K562 (cell line): Measurements from ENCODE around the gene SS18. TPM values are rescaled to one million over a fixed set of nuclear protein-coding genes. Genes with fewer than 3 reads are reported as not detected.

ENCODE experiments used
- CBFA2T3 ChIP-seq: fragments of 450-650 bp; IDR thresholded peaks from 2 replicates; pipeline ENCODE4 v1.6.1; 2017
- CCNT2 ChIP-seq: IDR thresholded peaks from 2 replicates; pipeline ENCODE4 v1.6.1; 2011; ENCODE audit warnings: borderline replicate concordance, low read depth, mild to moderate bottlenecking, moderate library complexity, mixed read lengths, low read length; ENCODE audit not compliant: insufficient read length; ENCODE audit errors: extremely low read depth
- ESRRA ChIP-seq: fragments of 450-650 bp; IDR thresholded peaks from 2 replicates; pipeline ENCODE4 v1.6.1; 2014; ENCODE audit warnings: low read depth, mild to moderate bottlenecking, moderate library complexity, borderline replicate concordance
- HDAC2 ChIP-seq: fragments of 450-650 bp; IDR thresholded peaks from 2 replicates; pipeline ENCODE4 v1.6.1; 2016; ENCODE audit warnings: mild to moderate bottlenecking
- HDAC3 ChIP-seq: fragments of 450-650 bp; IDR thresholded peaks from 2 replicates; pipeline ENCODE4 v1.6.1; 2018; ENCODE audit warnings: borderline replicate concordance, mild to moderate bottlenecking, moderate library complexity; ENCODE audit not compliant: partially characterized antibody
- HLTF ChIP-seq: fragments of 450-650 bp; IDR thresholded peaks from 2 replicates; pipeline ENCODE4 v1.6.1; 2016
- JUND ChIP-seq, 2 experiments: IDR thresholded peaks; 2 replicates in 1 of 2; 3 replicates in 1 of 2; pipeline ENCODE4 v1.6.1; 2011; ENCODE audit warnings: borderline replicate concordance in 2 of 2, low read depth in 2 of 2, low read length in 2 of 2, improper control_type of control experiment in 1 of 2, missing biosample characterization in 1 of 2, missing genetic modification characterization in 1 of 2, missing genetic modification reagents in 1 of 2
- KDM5B ChIP-seq: fragments of 200-600 bp; sonication (generic); IDR thresholded peaks from 2 replicates; pipeline ENCODE4 v1.6.1; 2012; ENCODE audit warnings: low read depth, mild to moderate bottlenecking, moderate library complexity, low read length, control low read depth, inconsistent platforms; ENCODE audit not compliant: insufficient replicate concordance
- L3MBTL2 ChIP-seq: fragments of 450-650 bp; IDR thresholded peaks from 2 replicates; pipeline ENCODE4 v1.6.1; 2016; ENCODE audit warnings: mild to moderate bottlenecking, moderate library complexity
- NFATC3 ChIP-seq: fragments of 450-650 bp; IDR thresholded peaks from 2 replicates; pipeline ENCODE4 v1.6.1; 2017; ENCODE audit warnings: mild to moderate bottlenecking
- NFE2L1 ChIP-seq: fragments of 450-650 bp; IDR thresholded peaks from 2 replicates; pipeline ENCODE4 v1.6.1; 2016; ENCODE audit warnings: missing genetic modification characterization, low read depth, mild to moderate bottlenecking, missing compliant biosample characterization, moderate library complexity, borderline replicate concordance
- NR1H2 ChIP-seq: sonication (generic); formaldehyde crosslinking; IDR thresholded peaks from 2 replicates; pipeline ENCODE4 v1.4.0; 2020; ENCODE audit warnings: mild to moderate bottlenecking, missing genetic modification reagents
- PML ChIP-seq: IDR thresholded peaks from 2 replicates; pipeline ENCODE4 v1.6.1; 2012; ENCODE audit warnings: low read length, inconsistent platforms
- RCOR1 ChIP-seq, 2 experiments: IDR thresholded peaks; 2 replicates each; pipeline ENCODE4 v1.6.1; 2012; ENCODE audit warnings: low read depth in 2 of 2, low read length in 2 of 2, borderline replicate concordance in 1 of 2, improper control_type of control experiment in 1 of 2
- SIRT6 ChIP-seq: IDR thresholded peaks from one replicate; pipeline ENCODE4 v1.6.1; 2012; ENCODE audit warnings: low read depth, mild to moderate bottlenecking, control low read depth, inconsistent platforms, low read length, moderate library complexity
- TEAD1 ChIP-seq, 2 experiments: fragments of 450-650 bp in 1 of 2; sonication (generic) in 1 of 2; formaldehyde crosslinking; IDR thresholded peaks; 2 replicates each; pipeline versions ENCODE4 v1.4.0 to v1.8.0; 2020 to 2022; ENCODE audit warnings: mild to moderate bottlenecking in 2 of 2, missing genetic modification reagents in 1 of 2
- TOE1 ChIP-seq, 2 experiments: fragments of 450-650 bp in 1 of 2; sonication (generic) in 1 of 2; formaldehyde crosslinking in 1 of 2; IDR thresholded peaks; 2 replicates each; pipeline versions ENCODE4 v1.7.1 to v1.8.0; 2016 to 2022; ENCODE audit warnings: borderline replicate concordance in 2 of 2, mild to moderate bottlenecking in 2 of 2, antibody characterized with exemption in 1 of 2, inconsistent platforms in 1 of 2, low read depth in 1 of 2, missing genetic modification reagents in 1 of 2, moderate library complexity in 1 of 2
- ZNF165 ChIP-seq: fragments of 250-450 bp; sonication (Bioruptor Pico); IDR thresholded peaks from 2 replicates; pipeline ENCODE4 v1.4.0; 2020; ENCODE audit warnings: borderline replicate concordance
- ZNF232 ChIP-seq: sonication (generic); formaldehyde crosslinking; IDR thresholded peaks from 2 replicates; pipeline ENCODE4 v1.8.0; 2022; ENCODE audit warnings: mild to moderate bottlenecking, missing genetic modification reagents
- ZNF766 ChIP-seq: fragments of 200-800 bp; sonication (Bioruptor generic); conservative IDR thresholded peaks from 2 replicates; pipeline ENCODE4 v1.6.1; 2016; ENCODE audit warnings: missing genetic modification characterization, missing compliant biosample characterization
- polyA plus RNA-seq, 8 experiments: library from polyadenylated mRNA; depleted of rRNA in 4 of 8; stranded (reverse) in 5 of 8; unstranded in 3 of 8; fragments of >200 nt; fragmentation: Nextera tagmentation in 2 of 8; fragmentation: Illumina TruSeq in 1 of 8; extraction: Ambion mirVana in 2 of 8; extraction: Trizol in 1 of 8; gene quantifications; 2 replicates each; pipeline versions ENCODE4 v1.2.1 to v1.2.3, GENCODE V29; 2011 to 2014; ENCODE audit warnings: inconsistent platforms in 1 of 8, missing spikeins in 1 of 8
- total RNA-seq, 7 experiments: library from RNA; depleted of rRNA in 6 of 7; stranded (reverse); fragments of >200 nt in 6 of 7; fragmentation: Illumina TruSeq in 2 of 7; extraction: Trizol in 2 of 7; gene quantifications; 2 replicates each; pipeline versions ENCODE4 v1.2.1 to v1.2.3, GENCODE V29; 2011 to 2021; ENCODE audit warnings: low replicate concordance in 1 of 7
- TF ChIP-seq, protein P1 (sequence below): fragments of 250-450 bp; sonication (Bioruptor Pico); IDR thresholded peaks from 2 replicates; pipeline ENCODE4 v1.8.0; 2022; ENCODE audit warnings: inconsistent platforms, mild to moderate bottlenecking, moderate library complexity, borderline replicate concordance
- TF ChIP-seq, protein P2 (sequence below): sonication (generic); formaldehyde crosslinking; IDR thresholded peaks from 2 replicates; pipeline ENCODE4 v1.8.1; 2022; ENCODE audit warnings: missing genetic modification reagents

Gene SS18
- total and polyA plus RNA-seq, 9 of the 15 experiments (the other 6 are each of a cell fraction or from before 2014, with no cell fraction given): 30.9 to 190 (median 102) TPM

DNA sequence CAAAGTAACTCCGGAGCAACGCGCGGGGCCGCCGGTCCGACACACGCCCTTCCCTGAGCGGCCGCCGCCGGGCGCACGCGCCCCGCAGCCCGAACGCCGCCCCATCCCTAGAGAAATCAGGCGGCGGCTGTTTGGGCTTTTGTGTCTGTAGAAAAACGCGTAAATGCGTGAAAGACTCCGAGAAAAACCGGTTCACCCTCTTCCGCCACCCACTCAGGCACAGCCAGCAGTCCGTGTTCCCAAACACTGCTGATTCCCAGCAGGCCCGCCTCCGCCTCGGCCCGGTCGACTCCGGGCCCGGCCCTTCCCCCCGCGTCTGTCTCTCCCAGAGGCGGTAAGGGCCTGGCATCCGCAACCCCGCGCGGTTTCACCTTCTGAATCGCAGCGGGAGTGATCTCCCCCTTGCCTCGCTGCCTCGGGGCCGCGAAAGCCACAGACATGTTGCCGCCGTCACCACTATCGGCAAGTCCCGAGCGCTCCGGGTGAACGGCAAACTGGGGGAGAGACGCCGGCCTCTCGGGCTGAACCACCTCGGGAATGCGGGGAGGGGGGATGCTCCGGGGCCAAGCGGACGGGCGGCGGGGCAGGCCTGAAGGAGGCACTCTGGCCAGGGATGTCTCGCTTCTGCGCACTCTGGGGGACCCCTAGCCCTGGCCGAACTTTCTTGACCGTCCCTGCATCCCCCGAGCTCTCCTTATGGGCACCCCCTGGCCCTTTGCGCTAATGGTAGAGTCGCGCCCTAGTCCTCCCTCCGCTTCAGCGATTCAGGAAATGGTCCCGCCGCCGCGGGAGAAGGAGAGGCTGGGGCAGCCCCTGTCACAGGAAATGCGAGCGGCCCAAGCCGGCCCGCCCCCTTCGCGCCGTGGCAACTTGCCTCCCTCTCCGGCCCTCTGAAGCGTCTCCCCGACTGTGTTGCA is at the start of gene SS18 (continued):
- no peak for TF ChIP-seq ZNF165 (CRISPR knock-in tag)
- no peak for TF ChIP-seq NFE2L1 (tag)
- 0 out of 2 replicates have a peak, but pooled peaks have one; percentile 27 for TF ChIP-seq ZNF766
- TF ChIP-seq ZNF232 (CRISPR knock-in tag): peak; percentile 45
- peak in 1 of 2 experiments; percentile 52; a peak in 3 of 4 replicates for TF ChIP-seq RCOR1 (IDR thresholded peaks at IDR 0.05; ENCODE audit: borderline replicate concordance in 1 of 2, low read depth in 2 of 2, low read length in 2 of 2)
- peak; percentile 58 to 62; a peak in 3 of 4 replicates for TF ChIP-seq TEAD1 (CRISPR knock-in tag; IDR thresholded peaks at IDR 0.05)
- TF ChIP-seq NFATC3: no peak
- TF ChIP-seq HDAC3: peak; percentile 63
- peak; percentile 98 for TF ChIP-seq TOE1 (IDR thresholded peaks at IDR 0.05; ENCODE audit: borderline replicate concordance)
- no peak for TF ChIP-seq TOE1 (CRISPR knock-in tag; IDR thresholded peaks at IDR 0.05; ENCODE audit: borderline replicate concordance, low read depth)
- no peak for TF ChIP-seq SIRT6
- TF ChIP-seq L3MBTL2: peak; percentile 77
- TF ChIP-seq CBFA2T3: peak; percentile 40
- TF ChIP-seq HDAC2: peak; percentile 93
- TF ChIP-seq, protein P1, sequence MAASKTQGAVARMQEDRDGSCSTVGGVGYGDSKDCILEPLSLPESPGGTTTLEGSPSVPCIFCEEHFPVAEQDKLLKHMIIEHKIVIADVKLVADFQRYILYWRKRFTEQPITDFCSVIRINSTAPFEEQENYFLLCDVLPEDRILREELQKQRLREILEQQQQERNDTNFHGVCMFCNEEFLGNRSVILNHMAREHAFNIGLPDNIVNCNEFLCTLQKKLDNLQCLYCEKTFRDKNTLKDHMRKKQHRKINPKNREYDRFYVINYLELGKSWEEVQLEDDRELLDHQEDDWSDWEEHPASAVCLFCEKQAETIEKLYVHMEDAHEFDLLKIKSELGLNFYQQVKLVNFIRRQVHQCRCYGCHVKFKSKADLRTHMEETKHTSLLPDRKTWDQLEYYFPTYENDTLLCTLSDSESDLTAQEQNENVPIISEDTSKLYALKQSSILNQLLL (CRISPR knock-in tag): no peak
- peak; percentile 43; the same call in 1 of the 2 replicates for TF ChIP-seq PML
- TF ChIP-seq, protein P2, sequence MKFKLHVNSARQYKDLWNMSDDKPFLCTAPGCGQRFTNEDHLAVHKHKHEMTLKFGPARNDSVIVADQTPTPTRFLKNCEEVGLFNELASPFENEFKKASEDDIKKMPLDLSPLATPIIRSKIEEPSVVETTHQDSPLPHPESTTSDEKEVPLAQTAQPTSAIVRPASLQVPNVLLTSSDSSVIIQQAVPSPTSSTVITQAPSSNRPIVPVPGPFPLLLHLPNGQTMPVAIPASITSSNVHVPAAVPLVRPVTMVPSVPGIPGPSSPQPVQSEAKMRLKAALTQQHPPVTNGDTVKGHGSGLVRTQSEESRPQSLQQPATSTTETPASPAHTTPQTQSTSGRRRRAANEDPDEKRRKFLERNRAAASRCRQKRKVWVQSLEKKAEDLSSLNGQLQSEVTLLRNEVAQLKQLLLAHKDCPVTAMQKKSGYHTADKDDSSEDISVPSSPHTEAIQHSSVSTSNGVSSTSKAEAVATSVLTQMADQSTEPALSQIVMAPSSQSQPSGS (CRISPR knock-in tag): 0 out of 2 replicates have a peak, but pooled peaks have one; percentile 16
- peak; percentile 95 for TF ChIP-seq KDM5B
- TF ChIP-seq HLTF: peak; percentile 56
- peak; percentile 14; the same call in 1 of the 2 replicates for TF ChIP-seq ESRRA
- TF ChIP-seq JUND (IDR thresholded peaks at IDR 0.05; ENCODE audit: borderline replicate concordance, low read depth, low read length): peak; percentile 97
- TF ChIP-seq JUND (tag; IDR thresholded peaks at IDR 0.05; ENCODE audit: borderline replicate concordance, low read depth, low read length): no peak; the same call in 2 of the 3 replicates
- peak; percentile 70 for TF ChIP-seq CCNT2
- peak; percentile 40; the same call in 1 of the 2 replicates for TF ChIP-seq NR1H2 (CRISPR knock-in tag)
